Measurements from ENCODE around the gene SLU7.

DNA sequence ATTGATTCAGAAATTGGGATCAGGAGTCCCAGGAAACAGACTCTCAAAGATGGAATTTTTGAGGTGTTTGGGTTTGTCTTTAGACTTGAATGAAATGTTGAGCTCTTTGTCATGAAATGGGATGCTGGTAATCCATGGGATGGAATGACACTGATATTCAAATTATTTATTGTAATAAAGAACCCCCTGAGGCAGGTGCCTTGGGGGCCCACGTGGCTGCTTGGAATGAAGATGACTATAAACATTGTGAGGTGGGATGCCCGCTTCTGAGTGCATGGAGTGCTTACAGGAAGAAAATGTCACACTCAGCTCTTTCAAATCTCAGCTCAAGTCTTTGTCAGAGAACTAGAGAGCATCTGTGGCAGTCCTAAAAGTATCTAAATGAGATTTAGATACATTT lies 38.8 kb downstream of the SLU7 start:
- no peak for TF ChIP-seq KAT7 (CRISPR knock-in tag; IDR thresholded peaks at IDR 0.05; ENCODE audit: borderline replicate concordance)
- no peak for TF ChIP-seq SIN3A (IDR thresholded peaks at IDR 0.05; ENCODE audit: borderline replicate concordance in 2 of 2, control insufficient read depth in 1 of 2, low read depth in 2 of 2, low read length in 2 of 2)
- TF ChIP-seq, protein P1, sequence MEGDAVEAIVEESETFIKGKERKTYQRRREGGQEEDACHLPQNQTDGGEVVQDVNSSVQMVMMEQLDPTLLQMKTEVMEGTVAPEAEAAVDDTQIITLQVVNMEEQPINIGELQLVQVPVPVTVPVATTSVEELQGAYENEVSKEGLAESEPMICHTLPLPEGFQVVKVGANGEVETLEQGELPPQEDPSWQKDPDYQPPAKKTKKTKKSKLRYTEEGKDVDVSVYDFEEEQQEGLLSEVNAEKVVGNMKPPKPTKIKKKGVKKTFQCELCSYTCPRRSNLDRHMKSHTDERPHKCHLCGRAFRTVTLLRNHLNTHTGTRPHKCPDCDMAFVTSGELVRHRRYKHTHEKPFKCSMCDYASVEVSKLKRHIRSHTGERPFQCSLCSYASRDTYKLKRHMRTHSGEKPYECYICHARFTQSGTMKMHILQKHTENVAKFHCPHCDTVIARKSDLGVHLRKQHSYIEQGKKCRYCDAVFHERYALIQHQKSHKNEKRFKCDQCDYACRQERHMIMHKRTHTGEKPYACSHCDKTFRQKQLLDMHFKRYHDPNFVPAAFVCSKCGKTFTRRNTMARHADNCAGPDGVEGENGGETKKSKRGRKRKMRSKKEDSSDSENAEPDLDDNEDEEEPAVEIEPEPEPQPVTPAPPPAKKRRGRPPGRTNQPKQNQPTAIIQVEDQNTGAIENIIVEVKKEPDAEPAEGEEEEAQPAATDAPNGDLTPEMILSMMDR (IDR thresholded peaks at IDR 0.05 in 2 of 3, conservative IDR thresholded peaks at IDR 0.05 in 1 of 3; ENCODE audit: insufficient read depth in 2 of 3, low read depth in 1 of 3, low read length in 3 of 3) = no peak
- TF ChIP-seq, protein P2, sequence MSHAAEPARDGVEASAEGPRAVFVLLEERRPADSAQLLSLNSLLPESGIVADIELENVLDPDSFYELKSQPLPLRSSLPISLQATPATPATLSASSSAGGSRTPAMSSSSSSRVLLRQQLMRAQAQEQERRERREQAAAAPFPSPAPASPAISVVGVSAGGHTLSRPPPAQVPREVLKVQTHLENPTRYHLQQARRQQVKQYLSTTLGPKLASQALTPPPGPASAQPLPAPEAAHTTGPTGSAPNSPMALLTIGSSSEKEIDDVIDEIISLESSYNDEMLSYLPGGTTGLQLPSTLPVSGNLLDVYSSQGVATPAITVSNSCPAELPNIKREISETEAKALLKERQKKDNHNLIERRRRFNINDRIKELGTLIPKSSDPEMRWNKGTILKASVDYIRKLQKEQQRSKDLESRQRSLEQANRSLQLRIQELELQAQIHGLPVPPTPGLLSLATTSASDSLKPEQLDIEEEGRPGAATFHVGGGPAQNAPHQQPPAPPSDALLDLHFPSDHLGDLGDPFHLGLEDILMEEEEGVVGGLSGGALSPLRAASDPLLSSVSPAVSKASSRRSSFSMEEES (CRISPR knock-in tag; IDR thresholded peaks at IDR 0.05) = no peak
- TF ChIP-seq GABPA (tag; conservative IDR thresholded peaks at IDR 0.05; ENCODE audit: low read depth) = no peak
- TF ChIP-seq ZBTB7A (IDR thresholded peaks at IDR 0.05; ENCODE audit: borderline replicate concordance, control insufficient read depth, low read depth, low read length) = no peak
- TF ChIP-seq ZNF121 (CRISPR knock-in tag; conservative IDR thresholded peaks at IDR 0.05) = no peak
